Measurements from ENCODE around the gene TP53. TPM values are rescaled to one million over a fixed set of nuclear protein-coding genes. Genes with fewer than 3 reads are reported as not detected.

The TP53 gene
- total and polyA plus RNA-seq, 10 of the 15 experiments (the other 5 are each of a cell fraction or from before 2014, with no cell fraction given): 35.6 to 162 (median 75.9) TPM

GRCh38 chr17:7647018-7647417 lies 40.3 kb downstream of the TP53 start:
- peaks cover 5 to 8% of the 10 kb centered on the region in 2 experiments for H3K27me3 ChIP-seq (replicated peaks in 1 of 2; ENCODE audit: control insufficient read depth in 2 of 2, insufficient read depth in 2 of 2, low read length in 1 of 2)
- no peak overlapping the region for H3K4me2 ChIP-seq (ENCODE audit: control insufficient read depth, insufficient read depth)
- no peaks in the 10 kb centered on the region for H3K36me3 ChIP-seq (ENCODE audit: control insufficient read depth in 2 of 2, insufficient read depth in 2 of 2, low read length in 1 of 2)
- H4K20me1 ChIP-seq (ENCODE audit: control insufficient read depth, insufficient read depth): no peaks in the 10 kb centered on the region
- no peak for FAIRE-seq
- CTCF ChIA-PET: interaction anchor here (1.6 kb wide), 1 partner anchor 15 kb away, joined by 5 read pairs; no protein-coding TSS in a partner anchor
- POLR2A ChIA-PET: interaction anchor here (0.7 kb wide), 1 partner anchor 122 kb away, joined by 3 read pairs; no protein-coding TSS in a partner anchor
- no peak for ATAC-seq
- SMC1A ChIA-PET (ENCODE audit: uncharacterized antibody, unreplicated experiment): interaction anchor here (1.1 kb wide), 1 partner anchor 35 kb away, joined by 3 read pairs; no protein-coding TSS in a partner anchor
- RAD21 ChIA-PET (ENCODE audit: unreplicated experiment): no interaction called here
- in situ Hi-C loops (cut with MboI) (no loop called here), intact Hi-C loops (cut with micrococcal nuclease; ENCODE audit: unreplicated experiment) (no loop called here)
- H3K9me3 ChIP-seq (replicated peaks; ENCODE audit: control insufficient read depth, insufficient read depth, low read length): no peaks in the 10 kb centered on the region
- H3K27ac ChIP-seq (ENCODE audit: control insufficient read depth, insufficient read depth): no peak overlapping the region
- H2AFZ ChIP-seq (ENCODE audit: control insufficient read depth, low read depth, low read length): no peak overlapping the region
- no peak for DNase-seq (ENCODE audit: low read depth, low spot score)
- no peak overlapping the region for H3K4me3 ChIP-seq
- no peak overlapping the region for H3K9ac ChIP-seq (ENCODE audit: control insufficient read depth, insufficient read depth, low read length)
- WGBS (ENCODE audit: insufficient coverage, insufficient replicate concordance, low lambda C conversion rate, missing lambda C conversion rate): 4% methylated on average over 4 of the region's 4 CpGs
- no peaks in the 10 kb centered on the region for H3K79me2 ChIP-seq (ENCODE audit: control insufficient read depth, insufficient read depth, low read length)
- H3K4me1 ChIP-seq (ENCODE audit: control insufficient read depth, insufficient read depth, low read length): peaks cover 3% of the 10 kb centered on the region; the same call in 1 of the 2 replicates
- no TSS peak for BruUV-seq (replicated peaks)
- no peak for TF ChIP-seq CHD1 (IDR thresholded peaks at IDR 0.05; ENCODE audit: low read depth, low read length)
- no peak for TF ChIP-seq EED (IDR thresholded peaks at IDR 0.05; ENCODE audit: low read depth)
- TF ChIP-seq EZH2 (IDR thresholded peaks at IDR 0.05; ENCODE audit: borderline replicate concordance, control insufficient read depth, low read depth, low read length): no peak
- no peak for TF ChIP-seq BCL11A (IDR thresholded peaks at IDR 0.05; ENCODE audit: low read depth, low read length)
- TF ChIP-seq RAD51 (IDR thresholded peaks at IDR 0.05): no peak
- no peak for TF ChIP-seq SRF (IDR thresholded peaks at IDR 0.05; ENCODE audit: low read depth in 2 of 2, low read length in 2 of 2)
- no peak for TF ChIP-seq FOXM1 (IDR thresholded peaks at IDR 0.05; ENCODE audit: low read depth, low read length)
- no peak for TF ChIP-seq BCLAF1 (IDR thresholded peaks at IDR 0.05)
- no peak for TF ChIP-seq ZNF24 (IDR thresholded peaks at IDR 0.05)
- no peak for TF ChIP-seq MYC (IDR thresholded peaks at IDR 0.05; ENCODE audit: insufficient read depth, insufficient read length, insufficient replicate concordance, low read length, severe bottlenecking)
- no peak for TF ChIP-seq JUNB (IDR thresholded peaks at IDR 0.05)
- no peak for TF ChIP-seq NBN (IDR thresholded peaks at IDR 0.05)
- TF ChIP-seq EP300 (IDR thresholded peaks at IDR 0.05; ENCODE audit: borderline replicate concordance in 1 of 2, control insufficient read depth in 1 of 2, low read depth in 2 of 2, low read length in 2 of 2): no peak
- no peak for TF ChIP-seq HCFC1 (IDR thresholded peaks at IDR 0.05; ENCODE audit: low read length)
- no peak for TF ChIP-seq CUX1 (IDR thresholded peaks at IDR 0.05; ENCODE audit: insufficient replicate concordance, low read depth, low read length)
- TF ChIP-seq CBX5 (IDR thresholded peaks at IDR 0.05; ENCODE audit: low read depth): no peak

Measured in GM12878 (cell line).